NCI-H2196 (cell line): Measurements from ENCODE around the gene CLCA4.
"Not testable (repeated sequence)": the region's sequence is repeated elsewhere in the genome, so short reads cannot be mapped to it uniquely, and the experiment has no call there.

Experiments
- DNase-seq: peaks from one replicate; lab custom pipeline; 2025; ENCODE audit not compliant: unreplicated experiment; lab: John Stamatoyannopoulos, UW

CLCA4 gene, protein sequence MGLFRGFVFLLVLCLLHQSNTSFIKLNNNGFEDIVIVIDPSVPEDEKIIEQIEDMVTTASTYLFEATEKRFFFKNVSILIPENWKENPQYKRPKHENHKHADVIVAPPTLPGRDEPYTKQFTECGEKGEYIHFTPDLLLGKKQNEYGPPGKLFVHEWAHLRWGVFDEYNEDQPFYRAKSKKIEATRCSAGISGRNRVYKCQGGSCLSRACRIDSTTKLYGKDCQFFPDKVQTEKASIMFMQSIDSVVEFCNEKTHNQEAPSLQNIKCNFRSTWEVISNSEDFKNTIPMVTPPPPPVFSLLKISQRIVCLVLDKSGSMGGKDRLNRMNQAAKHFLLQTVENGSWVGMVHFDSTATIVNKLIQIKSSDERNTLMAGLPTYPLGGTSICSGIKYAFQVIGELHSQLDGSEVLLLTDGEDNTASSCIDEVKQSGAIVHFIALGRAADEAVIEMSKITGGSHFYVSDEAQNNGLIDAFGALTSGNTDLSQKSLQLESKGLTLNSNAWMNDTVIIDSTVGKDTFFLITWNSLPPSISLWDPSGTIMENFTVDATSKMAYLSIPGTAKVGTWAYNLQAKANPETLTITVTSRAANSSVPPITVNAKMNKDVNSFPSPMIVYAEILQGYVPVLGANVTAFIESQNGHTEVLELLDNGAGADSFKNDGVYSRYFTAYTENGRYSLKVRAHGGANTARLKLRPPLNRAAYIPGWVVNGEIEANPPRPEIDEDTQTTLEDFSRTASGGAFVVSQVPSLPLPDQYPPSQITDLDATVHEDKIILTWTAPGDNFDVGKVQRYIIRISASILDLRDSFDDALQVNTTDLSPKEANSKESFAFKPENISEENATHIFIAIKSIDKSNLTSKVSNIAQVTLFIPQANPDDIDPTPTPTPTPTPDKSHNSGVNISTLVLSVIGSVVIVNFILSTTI

GRCh38 chr1:86546787-86547221, at the start of gene CLCA4:
CLCA4 (plus strand) TSS chr1:86547078; CDS start chr1:86547120, 42 bp downstream.
- no peak for DNase-seq

- no peak for DNase-seq
Observed at GRCh38 chr1:86498281-86498680, 48.6 kb upstream of the CLCA4 start.

GRCh38 chr1:86499987-86500593, 46.8 kb upstream of the CLCA4 start:
- DNase-seq: peak; percentile 55

- no peak for DNase-seq
Observed at GRCh38 chr1:86500714-86501113, 46.2 kb upstream of the CLCA4 start.

DNA sequence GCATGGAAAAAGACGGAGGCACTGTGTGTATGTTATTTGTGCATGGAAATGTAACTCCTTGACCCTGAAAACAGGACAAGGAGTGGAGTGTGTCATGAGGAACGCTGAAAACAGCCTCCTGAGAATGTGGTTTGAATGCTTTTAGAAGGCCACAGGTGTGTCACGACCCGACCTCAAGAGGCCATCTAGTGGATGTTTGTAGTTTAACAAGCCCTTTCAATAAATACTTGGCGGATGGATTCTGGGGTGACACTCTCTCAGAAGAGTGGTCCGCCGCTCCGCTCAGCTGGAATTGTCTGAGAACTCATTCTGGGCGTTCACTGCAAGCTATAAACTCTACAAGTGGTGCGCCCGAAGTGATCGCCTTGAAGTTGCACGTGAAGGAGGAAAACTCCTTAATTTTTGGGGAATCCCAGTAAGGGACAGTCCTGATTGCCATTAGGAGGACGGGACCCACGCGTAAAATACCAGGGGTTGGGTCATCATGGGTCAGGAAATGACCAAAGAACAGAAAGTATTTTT, 44.7 kb upstream of the CLCA4 start:
- DNase-seq: not testable (repeated sequence)

- no peak for DNase-seq
Observed at GRCh38 chr1:86502721-86503405, 44.0 kb upstream of the CLCA4 start.

GRCh38 chr1:86503406-86504136, 43.3 kb upstream of the CLCA4 start:
- DNase-seq: no peak

- DNase-seq: no peak
Observed at GRCh38 chr1:86504137-86504479, 42.8 kb upstream of the CLCA4 start.

GRCh38 chr1:86504895-86505563, 41.8 kb upstream of the CLCA4 start:
- DNase-seq: no peak

- DNase-seq: no peak
Observed at GRCh38 chr1:86505564-86505902, 41.3 kb upstream of the CLCA4 start.

DNA sequence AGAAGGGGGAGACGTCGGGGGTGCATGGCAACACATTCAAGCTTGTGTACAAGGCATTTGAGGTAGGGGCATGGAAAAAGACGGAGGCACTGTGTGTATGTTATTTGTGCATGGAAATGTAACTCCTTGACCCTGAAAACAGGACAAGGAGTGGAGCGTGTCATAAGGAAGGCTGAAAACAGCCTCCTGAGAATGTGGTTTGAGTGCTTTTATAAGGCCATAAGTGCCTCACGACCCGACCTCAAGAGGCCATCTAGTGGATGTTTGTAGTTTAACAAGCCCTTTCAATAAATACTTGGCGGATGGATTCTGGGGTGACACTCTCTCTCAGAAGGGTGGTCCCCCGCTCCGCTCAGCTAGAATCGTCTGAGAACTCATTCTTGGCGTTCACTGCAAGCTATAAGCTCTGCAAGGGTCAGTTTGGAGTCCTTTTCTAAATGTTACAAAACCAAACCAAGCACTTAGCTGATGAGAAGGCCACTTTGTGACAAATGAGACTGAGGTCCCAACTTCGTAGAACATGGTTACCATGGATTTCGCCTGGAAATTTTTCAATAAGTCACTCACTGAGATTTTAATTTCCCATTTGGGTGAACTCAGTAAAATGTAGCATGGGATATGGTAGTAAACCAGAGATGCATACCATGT, 38.8 kb upstream of the CLCA4 start:
- DNase-seq: no peak

DNA sequence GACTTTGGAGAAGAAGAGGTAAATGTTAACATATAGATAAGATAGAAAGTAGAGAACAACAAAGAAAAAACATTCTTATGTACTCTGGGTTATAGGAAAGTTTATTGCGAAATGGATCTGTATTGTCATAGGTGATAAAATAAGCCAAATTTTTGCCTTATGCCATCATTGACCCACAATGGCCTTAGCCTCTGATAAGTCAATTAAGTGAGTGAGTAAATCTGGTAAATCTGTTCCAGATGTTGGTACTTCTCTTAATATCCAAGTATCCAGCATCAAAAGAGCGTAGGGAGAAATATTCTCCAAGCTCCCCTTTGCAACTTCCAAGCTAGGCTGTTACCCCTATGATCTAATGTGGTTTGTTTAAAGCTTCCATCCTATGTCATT, 38.3 kb upstream of the CLCA4 start:
- no peak for DNase-seq

- DNase-seq: no peak
Observed at GRCh38 chr1:86515597-86515996, 31.3 kb upstream of the CLCA4 start.

- no peak for DNase-seq
Observed at GRCh38 chr1:86516335-86516734, 30.5 kb upstream of the CLCA4 start.

GRCh38 chr1:86517336-86517735, 29.5 kb upstream of the CLCA4 start:
- no peak for DNase-seq

DNA sequence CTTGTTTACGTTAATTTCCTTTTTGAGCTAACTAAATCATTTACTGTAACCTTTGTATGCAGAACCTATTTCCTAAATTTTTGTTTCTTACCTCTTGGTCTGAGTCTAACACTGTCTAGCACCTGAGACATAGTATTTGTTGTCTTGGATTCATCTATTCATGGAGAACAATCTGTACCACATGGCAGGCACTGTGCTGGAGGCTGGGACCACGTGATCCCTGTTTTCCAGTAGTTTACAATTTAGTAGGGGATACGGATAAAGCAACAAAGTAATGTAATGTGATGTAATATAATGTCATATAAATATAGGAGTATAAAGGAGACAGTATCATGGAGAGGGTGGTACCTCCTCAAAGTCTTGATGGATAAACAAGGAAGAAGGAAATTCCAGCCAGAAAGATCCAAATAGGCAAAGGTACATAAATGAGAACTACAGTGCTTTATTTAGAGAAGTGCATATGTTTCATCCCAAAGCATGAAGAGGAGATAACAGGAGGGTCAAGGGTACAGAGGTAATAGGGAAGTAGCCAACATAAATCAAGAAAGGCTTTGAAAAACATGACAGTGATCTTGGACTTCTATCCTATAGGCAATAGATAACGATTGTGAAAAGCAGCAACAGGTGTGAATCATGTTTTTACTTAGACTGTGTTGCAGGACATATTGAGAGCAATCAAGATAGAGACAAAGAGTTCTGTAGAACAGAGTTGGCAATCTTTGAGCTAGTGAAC, 25.9 kb upstream of the CLCA4 start:
- DNase-seq: no peak

- DNase-seq: no peak
Observed at GRCh38 chr1:86521522-86521891, 25.4 kb upstream of the CLCA4 start.

GRCh38 chr1:86522240-86522639, 24.6 kb upstream of the CLCA4 start:
- no peak for DNase-seq
